ENCODE results near the gene ARID1B. TPM values are rescaled to one million over a fixed set of nuclear protein-coding genes. Genes with fewer than 3 reads are reported as not detected.

ARID1B gene
- total and polyA plus RNA-seq, 10 of the 15 experiments (the other 5 are each of a cell fraction or from before 2014, with no cell fraction given), result 24.7 to 133 (median 54.6) TPM

GRCh38 chr6:157236040-157236725 is 459.0 kb downstream of the ARID1B start:
- Histone ChIP-seq H3K79me2 (ENCODE audit: control insufficient read depth, insufficient read depth, low read length) (no peaks in the 10 kb centered on the region), H3K4me3 (no peak overlapping the region), H3K27ac (ENCODE audit: control insufficient read depth, insufficient read depth) (no peak overlapping the region), H3K4me1 (ENCODE audit: control insufficient read depth, insufficient read depth, low read length) (no peaks in the 10 kb centered on the region), H3K9me3 (replicated peaks; ENCODE audit: control insufficient read depth, insufficient read depth, low read length) (no peaks in the 10 kb centered on the region; the same call in 2 of the 3 replicates), H3K27me3 (replicated peaks in 1 of 2; ENCODE audit: control insufficient read depth in 2 of 2, insufficient read depth in 2 of 2, low read length in 1 of 2) (peaks cover 8 to 16% of the 10 kb centered on the region in 2 experiments), H3K36me3 (ENCODE audit: control insufficient read depth in 2 of 2, insufficient read depth in 2 of 2, low read length in 1 of 2) (no peaks in the 10 kb centered on the region), H3K9ac (ENCODE audit: control insufficient read depth, insufficient read depth, low read length) (no peak overlapping the region), H2AFZ (ENCODE audit: control insufficient read depth, low read depth, low read length) (no peak overlapping the region), H4K20me1 (ENCODE audit: control insufficient read depth, insufficient read depth) (no peaks in the 10 kb centered on the region), H3K4me2 (ENCODE audit: control insufficient read depth, insufficient read depth) (peak overlapping the region; percentile 59; the same call in 1 of the 2 replicates)
- POLR2A ChIA-PET, result no interaction called here
- CTCF ChIA-PET, result interaction anchor here (1.2 kb wide), 1 partner anchor 71 kb away, joined by 3 read pairs; no protein-coding TSS in a partner anchor
- SMC1A ChIA-PET (ENCODE audit: uncharacterized antibody, unreplicated experiment), result no interaction called here
- DNase-seq (ENCODE audit: low read depth, low spot score) (no peak), ATAC-seq (peak; percentile 61), FAIRE-seq (no peak)
- intact Hi-C loops (cut with micrococcal nuclease; ENCODE audit: unreplicated experiment), result no loop called here
- in situ Hi-C loops (cut with MboI), result no loop called here
- no TSS peak for BruUV-seq (replicated peaks)
- no peak for TF ChIP-seq TBL1XR1 (IDR thresholded peaks at IDR 0.05; ENCODE audit: low read depth, low read length)
- no peak for TF ChIP-seq SMAD1 (IDR thresholded peaks at IDR 0.05; ENCODE audit: low read depth, partially characterized antibody)
- peak; percentile 75 for TF ChIP-seq SUZ12 (IDR thresholded peaks at IDR 0.05; ENCODE audit: unreplicated experiment)
- RAD21 ChIA-PET (ENCODE audit: unreplicated experiment), result no interaction called here
- WGBS (ENCODE audit: insufficient coverage, insufficient replicate concordance, low lambda C conversion rate, missing lambda C conversion rate), result 15% methylated on average over 33 of the region's 76 CpGs

- POLR2A ChIA-PET, result no interaction called here
Observed at GRCh38 chr6:157238346-157238745, 461.2 kb downstream of the ARID1B start.

More at GRCh38 chr6:157238346-157238745, 461.2 kb downstream of the ARID1B start:
- no peak overlapping the region for H3K4me3 ChIP-seq
- H4K20me1 ChIP-seq (ENCODE audit: control insufficient read depth, insufficient read depth), result no peaks in the 10 kb centered on the region
- no peaks in the 10 kb centered on the region for H3K4me1 ChIP-seq (ENCODE audit: control insufficient read depth, insufficient read depth, low read length)
- intact Hi-C loops (cut with micrococcal nuclease; ENCODE audit: unreplicated experiment), result no loop called here
- no peak overlapping the region for H3K9ac ChIP-seq (ENCODE audit: control insufficient read depth, insufficient read depth, low read length)
- no peaks in the 10 kb centered on the region for H3K79me2 ChIP-seq (ENCODE audit: control insufficient read depth, insufficient read depth, low read length)
- ATAC-seq (no peak), FAIRE-seq (no peak), DNase-seq (ENCODE audit: low read depth, low spot score) (no peak)
- no peak overlapping the region for H3K27ac ChIP-seq (ENCODE audit: control insufficient read depth, insufficient read depth)
- no peak overlapping the region for H2AFZ ChIP-seq (ENCODE audit: control insufficient read depth, low read depth, low read length)
- H3K27me3 ChIP-seq (replicated peaks in 1 of 2; ENCODE audit: control insufficient read depth in 2 of 2, insufficient read depth in 2 of 2, low read length in 1 of 2), result peaks cover 8 to 18% of the 10 kb centered on the region in 2 experiments
- ChIA-PET CTCF (no interaction called here), RAD21 (ENCODE audit: unreplicated experiment) (no interaction called here), SMC1A (ENCODE audit: uncharacterized antibody, unreplicated experiment) (no interaction called here)
- H3K9me3 ChIP-seq (replicated peaks; ENCODE audit: control insufficient read depth, insufficient read depth, low read length), result no peaks in the 10 kb centered on the region; the same call in 2 of the 3 replicates
- H3K36me3 ChIP-seq (ENCODE audit: control insufficient read depth in 2 of 2, insufficient read depth in 2 of 2, low read length in 1 of 2), result no peaks in the 10 kb centered on the region
- TF ChIP-seq LARP7 (IDR thresholded peaks at IDR 0.05) (no peak), NFYA (IDR thresholded peaks at IDR 0.05; ENCODE audit: borderline replicate concordance, low read depth, low read length) (no peak), BCL11A (IDR thresholded peaks at IDR 0.05; ENCODE audit: low read depth, low read length) (no peak), PKNOX1 (IDR thresholded peaks at IDR 0.05) (no peak), EGR1 (IDR thresholded peaks at IDR 0.05; ENCODE audit: borderline replicate concordance in 1 of 2, low read depth in 2 of 2, low read length in 2 of 2) (no peak), ZBTB40 (IDR thresholded peaks at IDR 0.05; ENCODE audit: borderline replicate concordance) (no peak)
- BruUV-seq (replicated peaks), result no TSS peak
- H3K4me2 ChIP-seq (ENCODE audit: control insufficient read depth, insufficient read depth), result no peak overlapping the region
- 93% methylated on average over 2 of the region's 2 CpGs for WGBS (ENCODE audit: insufficient coverage, insufficient replicate concordance, low lambda C conversion rate, missing lambda C conversion rate)
- in situ Hi-C loops (cut with MboI), result no loop called here

All from GM12878 (cell line).